Pons (tissue), 1 donor: ENCODE data around the gene CTSV.
"Not testable (repeated sequence)": the region's sequence is repeated elsewhere in the genome, so short reads cannot be mapped to it uniquely, and the experiment has no call there.

ENCODE experiments used
- DNase-seq: peaks from one replicate; pipeline ENCODE4 v3.0.0-alpha.2; 2016; ENCODE audit warnings: low spot score

Gene CTSV

DNA sequence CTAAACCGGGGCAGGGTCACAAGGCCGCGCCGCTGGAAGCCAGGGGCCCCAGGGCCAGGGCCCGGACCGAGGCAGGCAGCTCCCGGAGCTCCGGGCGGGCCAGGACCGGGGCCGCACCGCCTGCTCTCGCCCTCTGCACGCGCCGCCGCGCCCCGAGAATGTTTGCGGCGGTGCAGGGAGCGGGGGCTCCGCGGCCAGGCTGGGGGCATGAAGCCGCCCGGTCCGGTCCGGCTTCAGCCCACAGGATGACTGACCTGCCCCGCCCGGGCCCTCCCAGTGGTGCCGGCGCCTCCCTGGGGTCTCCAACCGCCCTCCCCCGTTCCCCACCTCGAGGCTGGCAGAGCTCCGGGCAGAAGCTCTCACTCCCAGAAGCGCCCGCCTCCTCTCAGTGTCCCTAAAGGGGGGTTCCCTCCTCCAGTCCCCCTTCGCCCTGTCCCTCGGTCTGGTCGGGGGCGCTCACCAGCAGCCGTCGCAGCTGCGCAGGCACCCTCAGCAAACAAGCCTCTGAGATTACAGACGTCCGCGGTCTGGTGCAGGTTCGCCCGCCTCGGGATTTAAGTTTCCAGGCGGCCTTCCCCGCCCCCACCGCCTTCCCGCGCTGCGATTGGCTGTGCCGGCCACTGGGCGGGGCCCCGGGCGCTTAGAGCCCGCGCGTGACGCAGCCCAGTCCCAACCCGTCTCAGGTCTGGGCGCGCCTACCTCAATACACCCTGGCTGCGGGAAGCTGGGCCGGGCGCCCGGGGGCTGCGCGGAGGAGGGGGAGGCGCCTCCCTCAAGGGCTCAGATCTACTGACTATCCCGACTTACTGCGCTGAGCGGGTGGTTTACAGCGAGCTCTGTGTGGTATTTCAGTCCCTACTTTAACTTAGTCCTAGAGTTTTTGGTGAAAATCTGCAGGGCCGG is at the start of gene CTSV:
Gene CTSV, minus strand, starts transcription at position 532 of the 903 bp plus-strand sequence. CDS start 1,099 bp downstream, outside the sequence.
- DNase-seq, result peak; percentile 84

DNA sequence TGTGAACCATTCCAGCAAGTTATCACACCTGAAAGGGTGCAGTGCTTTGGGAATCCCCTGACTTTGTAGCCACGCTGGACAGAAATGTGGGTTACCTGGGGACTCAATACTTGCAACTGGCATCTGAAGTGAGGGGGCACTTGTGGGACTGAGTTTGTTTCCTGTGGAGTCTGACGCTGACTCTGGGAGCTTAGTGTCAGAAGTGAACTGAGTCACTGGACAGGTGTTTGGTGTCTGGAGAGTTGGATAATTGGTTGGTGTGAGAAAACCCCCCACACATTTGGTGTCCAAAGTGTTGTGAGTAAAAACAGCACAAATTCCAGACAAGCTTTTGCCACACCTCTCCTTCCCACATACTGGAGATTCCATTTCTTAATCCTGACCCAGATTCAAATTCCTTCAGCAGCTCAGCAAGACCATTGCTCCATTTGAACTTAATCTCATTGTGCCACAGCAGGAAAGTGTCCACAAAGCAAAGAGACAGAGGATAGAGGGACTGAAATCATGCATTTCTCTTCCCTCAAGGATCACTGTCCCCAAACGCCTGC is 48.8 kb upstream of the CTSV start:
- DNase-seq, result not testable (repeated sequence)

DNA sequence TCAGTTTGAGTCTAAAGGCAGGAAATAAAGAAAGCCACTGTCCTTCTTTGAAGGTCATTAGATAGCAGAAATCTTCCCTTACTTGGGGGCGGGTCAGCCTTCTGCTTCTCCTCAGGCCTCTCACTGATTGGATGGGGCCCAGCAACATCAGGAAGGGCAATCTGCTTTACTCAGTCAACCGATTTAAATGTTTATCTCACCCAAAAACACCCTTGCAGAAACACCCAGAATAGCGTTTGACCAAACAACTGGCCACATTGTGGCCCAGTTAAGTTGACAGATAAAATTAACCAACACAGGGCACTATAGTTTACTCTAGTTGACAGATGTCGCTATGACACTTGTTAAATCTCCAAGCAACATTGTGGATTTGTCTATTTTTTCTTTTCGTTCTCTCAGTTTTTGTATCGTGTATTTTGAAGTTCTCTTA is 45.6 kb upstream of the CTSV start:
- not testable (repeated sequence) for DNase-seq

DNA sequence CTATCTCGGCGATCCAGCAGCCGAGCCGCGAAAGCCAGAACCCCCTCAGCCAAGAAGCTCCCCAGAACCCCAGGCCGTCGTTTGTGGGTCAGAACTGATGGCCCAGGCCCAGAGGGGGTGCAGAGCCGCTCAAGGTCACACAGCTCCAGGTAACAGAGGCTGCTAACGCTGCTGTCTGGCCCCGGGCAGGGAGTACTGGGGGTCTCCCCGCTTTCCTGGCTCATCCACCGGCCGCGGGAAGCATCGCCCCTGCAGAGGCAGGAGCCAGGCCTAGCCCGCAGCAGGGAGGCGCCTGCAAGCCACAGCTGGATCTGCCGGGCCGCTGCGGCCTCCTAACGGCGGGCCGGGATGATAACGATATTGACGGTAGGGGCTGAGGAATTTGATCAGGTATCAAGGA is 39.4 kb upstream of the CTSV start:
- no peak for DNase-seq

DNA sequence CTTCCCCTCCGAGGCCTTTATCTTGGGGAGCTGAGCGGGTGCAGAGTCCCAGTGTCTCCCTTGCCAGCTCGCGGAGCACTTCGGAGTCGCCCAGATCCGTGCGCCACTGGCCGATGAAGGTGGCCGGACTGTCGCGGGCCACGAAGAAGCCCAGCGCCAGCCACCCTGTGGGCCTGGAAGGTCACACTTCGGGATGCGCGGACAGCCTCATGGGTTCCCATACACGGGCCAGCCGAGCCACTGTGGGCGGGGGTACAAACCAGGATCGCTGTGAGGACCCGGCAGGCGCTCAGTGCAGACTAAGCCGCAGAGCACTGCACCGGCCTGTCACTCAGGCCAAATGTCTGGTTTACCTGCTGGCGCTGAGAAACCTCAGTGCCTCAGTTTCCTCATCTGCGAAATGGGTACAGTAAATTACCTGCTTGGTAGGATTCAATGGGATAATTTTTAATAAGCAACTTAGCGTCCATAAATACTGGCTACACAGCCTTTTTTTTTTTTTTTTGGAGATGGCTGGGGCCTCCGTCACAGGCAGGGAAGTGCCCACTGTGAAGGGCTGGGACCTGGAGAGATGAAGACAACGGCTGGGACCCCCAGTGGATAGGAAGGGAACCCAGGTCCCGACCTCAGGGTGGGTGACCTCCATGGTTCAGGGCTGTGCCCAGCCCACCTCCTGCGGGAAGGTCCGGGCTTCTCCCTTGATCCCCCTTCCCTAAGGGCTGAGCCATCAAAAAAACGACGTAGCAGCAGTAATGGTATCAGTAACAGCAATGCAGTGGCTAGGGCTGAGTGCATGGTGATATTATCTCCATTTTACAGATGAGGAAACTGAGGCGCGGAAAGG is 38.7 kb upstream of the CTSV start:
- no peak for DNase-seq

DNA sequence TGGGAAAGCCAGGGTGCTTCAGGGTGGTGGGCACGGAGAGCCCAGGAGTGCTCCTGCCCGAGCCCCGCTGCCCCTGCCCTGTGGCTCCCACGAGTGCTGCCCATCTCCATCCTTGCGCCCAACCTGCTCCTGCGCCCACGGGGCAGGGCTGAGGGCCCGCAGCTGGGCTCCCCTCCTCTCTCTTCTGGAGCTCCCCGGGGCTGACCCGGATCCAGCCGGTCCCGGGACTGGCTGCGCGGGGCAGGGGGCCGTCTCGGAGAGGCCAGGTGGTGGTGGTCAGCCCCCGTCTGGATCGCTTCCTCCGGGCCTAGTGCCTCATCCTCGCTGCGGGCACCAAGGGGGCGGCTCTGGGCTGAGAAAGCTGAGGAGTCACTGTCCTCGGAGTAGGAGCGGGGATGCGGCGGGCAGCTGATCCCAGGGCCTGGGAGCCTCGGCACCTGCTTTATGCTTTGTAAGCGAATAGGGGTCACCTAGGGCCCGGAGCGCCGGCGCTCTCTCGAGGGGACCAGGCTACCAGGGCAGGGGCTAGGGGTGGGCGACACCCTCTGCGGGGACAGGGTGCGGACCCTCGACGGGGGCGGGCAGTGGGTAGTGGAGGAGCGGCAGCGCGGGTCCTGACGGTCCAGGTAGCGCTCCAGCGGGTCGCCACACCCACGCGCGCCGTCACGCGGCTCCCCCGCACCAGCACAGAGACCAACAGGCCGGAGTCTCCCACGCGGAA is 37.9 kb upstream of the CTSV start:
- not testable (repeated sequence) for DNase-seq

DNA sequence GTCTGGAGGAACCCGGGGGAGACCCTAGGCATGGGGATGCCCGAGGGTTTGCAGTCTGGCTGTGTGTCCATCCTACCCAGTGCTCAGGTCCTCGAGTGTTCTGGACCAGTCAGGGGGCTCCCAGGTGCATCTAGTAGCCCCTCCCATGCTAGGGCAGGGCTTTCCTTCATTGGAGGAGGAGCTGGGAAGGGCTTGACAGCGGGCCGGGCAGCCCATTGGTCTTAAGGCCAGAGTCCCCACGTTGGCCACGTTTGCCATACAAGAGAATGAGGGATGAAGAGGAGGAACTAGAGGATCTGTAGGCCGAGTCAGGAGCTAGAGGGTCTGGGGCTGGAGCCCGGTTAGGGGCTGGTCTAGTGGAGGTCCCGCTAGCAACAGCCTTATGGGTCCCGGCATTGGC is 37.3 kb upstream of the CTSV start:
- no peak for DNase-seq

DNA sequence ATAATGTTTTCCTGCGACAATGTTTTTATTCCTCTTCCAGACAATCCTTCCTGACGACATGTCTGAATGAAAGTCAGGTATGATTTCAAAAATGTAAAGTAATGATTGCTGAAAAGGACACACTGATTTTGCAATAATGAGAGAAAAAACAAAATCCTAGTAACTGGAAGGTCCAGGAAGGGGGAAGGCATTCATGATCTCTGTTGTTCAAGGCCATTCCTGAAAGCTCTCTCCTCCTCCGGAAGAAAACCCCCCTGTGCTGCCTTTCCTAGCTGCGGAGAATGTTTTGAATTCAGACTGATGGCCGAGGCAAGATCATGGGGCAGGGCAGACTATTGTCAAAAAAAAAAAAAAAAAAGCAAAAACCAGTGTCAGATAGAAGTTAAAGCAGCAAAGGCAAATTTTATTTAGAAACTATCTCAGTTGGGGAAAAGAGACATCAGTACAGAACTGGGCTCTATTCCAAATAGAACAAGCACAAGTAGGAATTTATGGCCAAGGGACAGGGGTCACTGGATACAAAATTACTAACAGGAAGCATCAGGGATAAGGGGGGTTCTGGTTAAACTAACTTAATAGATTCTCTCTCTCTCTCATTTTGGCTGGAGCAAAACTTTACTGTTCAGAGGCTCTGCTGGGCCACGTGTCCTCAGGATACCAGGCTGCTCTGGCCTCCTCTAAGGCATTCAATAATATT is 36.5 kb upstream of the CTSV start:
- no peak for DNase-seq

DNA sequence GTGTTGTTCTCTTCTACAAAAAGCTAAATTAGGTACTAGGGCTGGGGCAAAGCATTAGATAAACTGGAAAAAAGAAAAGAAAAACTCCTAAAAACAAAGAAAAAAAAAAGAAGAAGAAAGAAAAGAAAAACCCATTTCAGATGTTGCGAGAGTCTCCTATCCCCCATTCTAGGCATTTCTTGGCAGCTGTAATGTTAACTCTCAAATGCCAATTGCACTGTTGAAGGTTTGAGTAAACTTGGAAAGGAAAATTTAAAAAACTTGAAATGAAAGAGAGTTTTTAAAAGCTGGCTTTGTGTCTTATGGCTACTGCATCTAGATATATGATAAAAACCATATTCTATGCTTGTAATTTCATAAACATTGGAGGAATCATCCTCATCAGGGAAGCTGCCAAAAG is 34.6 kb upstream of the CTSV start:
- no peak for DNase-seq

DNA sequence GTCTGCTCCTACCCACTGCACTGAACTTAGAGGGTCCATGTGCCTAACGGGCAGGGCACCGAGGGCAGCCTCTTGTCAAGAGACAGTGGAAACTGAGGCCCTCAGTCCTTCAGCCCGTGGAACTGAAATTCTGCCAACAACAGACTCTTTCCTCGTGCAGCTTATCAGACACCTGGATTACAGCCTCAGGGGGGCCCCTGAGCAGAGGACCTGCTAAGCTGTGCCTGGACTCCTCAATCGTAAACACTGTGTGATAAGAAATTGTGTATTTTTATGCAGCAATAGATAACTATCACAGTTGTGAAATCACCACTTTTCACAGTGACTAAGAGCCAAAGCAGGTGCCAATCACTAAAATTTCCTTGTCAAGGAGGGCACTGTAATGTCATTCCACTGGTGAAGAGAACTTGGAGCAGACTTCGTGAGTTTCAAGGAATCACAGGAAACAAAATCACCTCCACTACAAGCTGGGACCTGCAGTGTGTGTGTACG is 33.4 kb upstream of the CTSV start:
- no peak for DNase-seq

DNA sequence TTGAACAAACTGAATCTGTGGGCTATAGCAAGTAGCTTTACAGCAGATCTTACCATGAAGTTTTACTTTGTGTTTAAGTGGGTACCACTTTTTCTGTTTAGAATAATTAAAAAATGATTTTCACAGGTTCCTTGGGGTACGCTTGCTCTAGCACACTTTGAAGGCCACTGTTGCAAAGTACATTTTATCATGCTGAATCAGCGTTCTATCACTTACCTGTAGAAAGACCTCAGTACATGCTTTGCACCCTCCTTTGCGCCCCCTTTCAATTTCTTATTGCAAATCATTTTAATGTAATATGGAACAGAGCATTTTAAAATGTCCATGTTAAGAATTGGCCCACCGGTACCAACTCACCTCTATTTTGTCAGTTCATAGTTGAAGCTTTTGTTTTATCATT is 31.4 kb upstream of the CTSV start:
- not testable (repeated sequence) for DNase-seq

DNA sequence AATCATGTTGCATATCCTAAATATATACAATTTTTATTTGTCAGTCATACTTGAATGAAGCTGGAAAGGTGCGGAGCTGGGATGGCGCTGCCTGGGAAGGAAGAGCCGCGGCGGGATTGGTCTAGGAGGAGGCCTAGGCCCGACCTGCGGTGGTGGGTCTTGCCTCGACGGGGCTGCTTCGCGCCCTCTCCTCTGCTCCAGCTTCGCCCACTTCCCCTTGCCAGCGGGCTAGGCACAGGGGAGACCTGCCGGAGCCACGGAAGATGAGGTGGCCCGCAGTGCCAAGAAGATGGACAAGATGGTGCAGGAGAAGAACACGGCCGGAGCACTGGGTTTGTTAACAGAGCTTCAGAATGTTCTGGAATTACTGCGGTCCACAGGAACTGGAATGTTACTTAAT is 28.5 kb upstream of the CTSV start:
- DNase-seq, result no peak

DNA sequence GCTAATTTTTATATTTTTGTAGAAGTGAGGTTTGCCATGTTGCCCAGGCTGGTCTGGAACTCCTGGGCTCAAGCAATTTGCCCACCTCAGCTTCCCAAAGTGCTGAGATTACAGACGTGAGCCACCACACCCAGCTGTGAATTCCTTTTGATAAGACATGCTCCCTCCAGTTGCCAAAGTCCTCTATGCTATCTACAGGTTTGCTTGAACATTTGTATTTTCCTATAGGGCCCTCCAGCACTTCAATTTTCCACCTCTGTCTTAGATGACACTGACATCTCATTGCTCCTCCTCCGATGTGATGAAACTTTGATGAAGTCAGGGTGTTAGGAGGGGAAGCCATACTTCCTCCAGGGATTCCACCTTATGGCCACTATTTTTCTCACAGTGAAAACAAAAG is 25.2 kb upstream of the CTSV start:
- DNase-seq, result no peak

DNA sequence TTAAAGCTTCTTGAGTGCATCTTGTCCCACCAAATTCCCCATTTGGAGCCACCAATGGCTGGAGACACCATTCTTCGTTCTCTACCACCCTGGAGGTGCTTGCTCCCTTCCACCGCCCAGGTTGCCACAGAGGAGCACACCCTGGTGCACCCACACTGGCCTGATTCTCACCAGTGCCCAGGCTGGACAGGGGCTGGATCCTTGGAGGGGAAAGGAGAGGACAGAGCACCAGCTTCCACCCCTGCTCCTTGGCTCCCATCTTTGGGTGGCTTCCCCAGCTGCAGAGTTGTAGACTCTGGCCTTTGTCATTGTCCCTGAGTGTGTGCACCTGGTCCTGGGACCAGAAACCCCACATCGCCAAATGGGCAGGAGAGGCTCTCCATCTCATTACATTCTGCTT is 21.9 kb upstream of the CTSV start:
- DNase-seq, result no peak

DNA sequence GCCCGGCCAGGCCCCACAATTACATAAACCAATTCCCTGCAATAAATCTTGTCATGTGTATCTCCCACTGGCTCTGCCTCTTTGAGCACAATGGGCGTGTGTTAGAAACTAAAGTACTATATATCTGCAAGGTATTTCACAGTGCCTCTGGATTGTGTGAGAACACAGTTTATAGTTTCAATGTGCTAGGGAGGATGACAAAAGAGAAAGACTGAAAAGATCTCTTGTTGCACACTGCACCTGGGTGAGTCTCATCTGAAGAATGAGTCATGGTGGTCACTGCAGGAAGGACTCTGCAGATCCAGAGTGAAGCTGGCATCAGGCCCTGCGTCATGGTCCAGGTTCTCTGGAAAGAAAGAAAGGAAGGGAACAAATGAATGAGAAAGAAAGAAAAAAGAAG is 20.7 kb upstream of the CTSV start:
- DNase-seq, result no peak

DNA sequence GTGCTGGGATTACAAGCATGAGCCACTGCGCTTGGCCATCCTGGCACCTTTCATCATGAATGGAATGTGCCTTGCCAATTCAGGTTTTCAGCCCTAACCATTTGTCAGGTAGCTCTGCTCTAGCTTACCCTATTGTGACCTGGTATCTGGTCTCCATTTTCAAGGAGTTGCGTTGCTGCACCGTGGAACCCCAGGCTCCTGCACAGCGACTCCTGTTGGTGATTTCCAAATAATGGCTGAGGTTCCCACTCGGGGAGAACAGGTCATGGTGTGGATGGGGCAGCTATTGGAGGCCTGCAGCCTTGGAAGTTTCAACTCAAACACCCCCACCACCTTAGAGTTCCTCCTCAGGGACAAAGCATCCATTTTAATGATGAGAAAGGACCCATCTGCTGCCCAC is 18.7 kb upstream of the CTSV start:
- no peak for DNase-seq

DNA sequence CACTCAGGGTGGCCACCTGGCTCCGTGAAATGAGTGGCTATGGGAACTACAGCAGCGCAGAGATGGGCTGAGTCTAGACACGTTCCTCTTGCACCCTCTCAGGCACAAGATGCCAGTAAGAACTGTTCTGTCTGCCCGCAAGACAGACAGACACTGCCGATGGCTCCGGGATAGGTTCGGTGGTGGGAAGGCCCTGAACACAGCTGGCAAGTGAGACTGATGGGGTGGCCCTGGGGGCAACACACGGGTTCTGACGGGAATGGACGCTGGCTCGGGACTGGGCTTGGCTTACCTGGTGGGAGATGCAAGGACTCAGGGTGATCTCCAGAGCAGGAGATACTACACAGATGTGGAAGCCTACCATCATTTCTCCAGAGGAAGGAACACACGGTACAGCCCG is 16.9 kb upstream of the CTSV start:
- DNase-seq, result not testable (repeated sequence)

DNA sequence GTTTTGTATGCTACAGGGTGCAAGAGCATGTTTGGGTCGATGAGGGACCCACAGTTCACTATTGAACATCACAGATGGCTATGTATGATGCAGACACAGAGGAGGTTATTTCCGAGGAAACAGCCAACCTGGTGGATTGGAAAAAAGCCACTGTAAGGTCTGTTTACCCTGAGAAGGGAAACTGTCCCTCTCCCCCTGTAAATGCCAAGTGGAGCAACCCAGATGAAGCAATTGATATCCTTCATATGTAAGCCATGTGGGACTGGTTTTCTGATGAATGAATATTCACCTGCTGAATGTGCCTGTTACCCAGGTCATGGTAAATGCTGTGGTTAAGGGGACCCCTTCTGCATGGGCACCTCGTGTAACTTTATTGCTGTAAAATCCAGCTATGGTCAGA is 14.8 kb upstream of the CTSV start:
- no peak for DNase-seq

DNA sequence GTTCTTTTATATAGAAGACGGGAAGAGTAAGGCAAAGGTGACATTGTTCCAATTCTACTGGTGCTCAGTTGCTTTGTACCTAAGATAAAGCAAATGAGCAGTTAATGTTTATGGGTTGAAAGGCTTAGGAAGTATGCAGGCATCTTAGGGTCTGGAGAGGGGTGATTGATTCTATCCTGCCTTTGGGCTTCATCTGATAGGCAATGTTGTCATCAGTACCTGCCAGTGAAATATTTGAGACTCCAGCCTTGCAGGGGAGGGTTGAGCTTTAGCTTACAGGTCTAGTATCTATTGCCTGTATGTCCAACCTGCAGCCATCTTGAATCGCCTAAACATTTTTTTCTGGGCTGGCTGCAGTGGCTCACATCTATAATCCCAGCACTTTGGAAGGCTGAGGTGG is 13.8 kb upstream of the CTSV start:
- no peak for DNase-seq

DNA sequence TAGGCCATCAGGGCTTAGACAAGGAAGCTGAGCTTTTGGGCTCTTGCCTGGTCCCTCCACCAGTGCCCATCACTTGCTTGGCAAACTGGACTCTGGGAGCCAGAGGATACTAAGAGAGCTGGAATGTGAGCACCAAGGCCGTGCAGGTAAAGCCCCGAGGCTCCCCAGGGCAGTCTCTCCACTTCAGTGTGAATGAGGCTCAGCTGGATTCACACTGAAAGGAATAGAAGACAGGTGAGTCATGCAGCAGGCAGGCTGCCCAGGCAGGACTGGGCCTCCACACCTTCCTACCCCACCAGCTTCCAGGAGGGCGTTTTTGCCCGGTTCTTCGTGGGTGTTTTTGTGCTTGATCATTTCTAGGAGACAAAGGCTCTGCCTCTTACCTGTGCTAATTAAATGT is 7.3 kb upstream of the CTSV start:
- DNase-seq, result no peak

DNA sequence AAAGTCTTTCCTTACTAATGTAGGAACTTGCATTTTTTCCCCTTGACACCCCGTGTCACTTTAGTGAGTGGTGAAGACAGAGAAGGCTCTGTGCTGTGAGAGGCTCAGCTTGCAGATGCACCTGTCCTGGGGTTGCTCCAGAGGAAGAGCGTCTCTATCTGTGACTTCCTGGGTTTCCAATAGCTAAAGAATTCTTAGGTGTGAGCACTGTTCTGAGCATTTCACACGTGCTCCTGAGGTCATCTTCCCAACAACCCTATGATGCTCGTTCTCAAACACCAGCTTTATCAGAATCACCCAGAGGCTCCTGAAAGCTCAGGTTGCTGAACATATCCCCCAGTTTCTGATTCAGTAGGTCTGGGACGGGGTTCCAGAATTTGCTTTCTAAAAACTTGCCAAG is 6.4 kb upstream of the CTSV start:
- no peak for DNase-seq
